LHCN-M2 (cell line): ENCODE results near the gene HDGFL1. TPM values are rescaled to one million over a fixed set of nuclear protein-coding genes. Genes with fewer than 3 reads are reported as not detected.

Source experiments
- DNase-seq: peaks from one replicate; pipeline ENCODE4 v3.0.0-alpha.2; 2012; ENCODE audit warnings: low read depth
- polyA plus RNA-seq: library from polyadenylated mRNA; unstranded; fragments of >200 nt; gene quantifications from one replicate; pipeline ENCODE4 v1.2.1, GENCODE V29; 2012; ENCODE audit warnings: missing spikeins
- total RNA-seq: library from RNA; depleted of rRNA; stranded (reverse); fragments of >200 nt; gene quantifications from 2 replicates; pipeline ENCODE4 v1.2.3, GENCODE V29; 2014; rRNA removed

Gene HDGFL1
- total RNA-seq: not detected in 2 replicates
- not detected for polyA plus RNA-seq

DNA sequence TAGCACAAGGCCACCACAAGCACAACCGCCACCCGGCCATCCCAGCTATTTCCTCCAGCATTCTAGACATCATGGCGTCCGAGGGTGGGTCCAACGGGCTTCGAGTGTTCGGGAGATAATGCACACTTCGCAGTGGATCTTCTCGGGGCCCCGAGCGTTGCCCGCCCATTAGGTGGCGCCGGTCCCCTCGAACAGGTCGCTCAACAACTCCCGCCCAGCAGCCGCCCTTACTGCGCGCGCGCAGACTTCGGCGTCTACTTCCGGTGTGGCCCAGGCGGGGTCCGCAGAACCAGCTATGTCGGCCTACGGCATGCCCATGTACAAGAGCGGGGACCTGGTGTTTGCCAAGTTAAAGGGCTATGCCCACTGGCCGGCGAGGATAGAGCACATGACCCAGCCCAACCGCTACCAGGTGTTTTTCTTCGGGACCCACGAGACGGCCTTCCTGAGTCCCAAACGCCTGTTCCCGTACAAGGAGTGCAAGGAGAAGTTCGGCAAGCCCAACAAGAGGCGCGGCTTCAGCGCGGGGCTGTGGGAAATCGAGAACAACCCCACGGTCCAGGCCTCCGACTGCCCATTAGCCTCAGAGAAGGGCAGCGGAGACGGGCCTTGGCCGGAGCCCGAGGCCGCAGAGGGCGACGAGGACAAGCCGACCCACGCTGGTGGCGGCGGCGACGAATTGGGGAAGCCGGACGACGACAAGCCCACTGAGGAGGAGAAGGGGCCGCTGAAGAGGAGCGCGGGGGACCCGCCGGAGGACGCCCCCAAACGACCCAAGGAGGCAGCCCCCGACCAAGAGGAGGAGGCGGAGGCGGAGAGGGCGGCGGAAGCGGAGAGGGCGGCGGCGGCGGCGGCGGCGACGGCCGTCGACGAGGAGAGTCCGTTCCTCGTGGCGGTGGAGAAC is at the start of gene HDGFL1:
HDGFL1 (plus strand) TSS at position 286 of the 904 bp plus-strand sequence; CDS start at position 296, 10 bp downstream.
- no peak for DNase-seq

DNA sequence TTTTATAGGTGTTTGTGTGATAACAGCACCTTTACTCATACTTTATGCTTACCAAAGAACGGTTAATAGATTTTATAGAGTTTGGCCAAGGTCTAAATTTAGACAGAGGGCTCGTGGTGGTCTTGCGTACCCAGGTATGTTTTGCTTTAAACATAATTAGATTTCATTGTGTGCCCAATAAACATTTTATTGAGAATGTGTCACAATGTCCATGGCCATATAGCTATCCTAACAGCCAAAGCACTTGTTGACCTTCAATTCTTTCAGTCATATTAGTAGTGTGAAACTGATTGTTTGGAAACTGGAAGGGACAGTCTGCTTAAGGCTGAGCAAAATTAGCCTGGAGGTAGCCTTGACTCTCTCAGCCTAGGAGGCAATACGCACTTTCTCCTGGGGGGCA is 48.3 kb upstream of the HDGFL1 start:
- DNase-seq: no peak

DNA sequence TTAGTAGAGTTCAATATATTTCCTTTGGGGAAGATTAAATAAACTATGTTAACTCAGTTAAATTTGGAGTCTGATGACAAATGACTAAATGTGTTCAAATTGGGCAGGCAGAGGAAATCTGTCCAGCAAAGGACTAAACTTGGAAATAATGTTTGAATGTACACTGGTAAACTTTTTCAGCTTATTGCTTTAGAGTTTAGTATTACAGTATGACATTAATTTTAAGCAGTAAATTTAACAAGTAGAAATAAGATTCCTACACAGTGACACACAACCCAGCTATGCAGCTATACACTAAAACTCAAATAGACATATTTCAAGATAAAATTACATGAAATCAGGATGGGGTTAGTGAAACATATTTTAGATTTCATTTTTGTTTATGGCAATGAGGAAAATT is 42.6 kb upstream of the HDGFL1 start:
- no peak for DNase-seq

DNA sequence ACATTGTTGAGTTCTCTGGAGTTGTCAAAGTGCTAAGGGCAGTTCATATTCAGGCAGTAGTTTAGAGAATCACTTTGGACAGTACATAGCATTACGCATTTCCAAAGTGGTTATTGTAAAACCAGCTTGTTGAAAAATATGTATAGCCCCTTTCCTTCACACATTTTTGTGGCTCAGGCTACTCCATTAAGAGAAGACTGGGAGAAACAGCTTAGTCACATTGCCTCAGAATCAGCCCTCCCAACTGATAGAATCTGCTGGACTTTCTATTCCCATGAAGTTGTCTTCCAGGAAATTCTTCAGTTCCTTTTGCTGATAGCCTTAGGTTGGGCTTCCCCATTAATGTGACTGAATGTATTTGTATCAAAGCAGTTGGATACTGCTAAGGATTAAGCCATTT is 39.5 kb upstream of the HDGFL1 start:
- no peak for DNase-seq

DNA sequence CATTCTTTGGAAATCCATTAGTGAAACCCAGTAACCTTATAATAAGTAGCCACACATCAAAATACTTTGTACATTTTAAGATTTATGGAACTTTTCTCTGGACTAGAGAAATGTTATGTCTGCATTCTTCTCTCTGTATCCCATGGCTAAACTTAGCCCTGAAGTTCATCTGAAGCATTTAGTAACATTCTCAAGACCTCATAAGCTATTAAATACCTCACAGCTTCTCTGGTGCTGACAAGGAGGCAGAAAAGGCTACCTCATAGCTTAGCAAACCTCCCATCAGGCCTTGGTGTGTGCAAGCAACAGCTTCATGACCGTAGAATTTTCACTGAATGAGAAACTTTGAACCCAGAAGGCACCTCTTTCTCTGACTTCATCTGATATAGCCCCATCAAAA is 38.9 kb upstream of the HDGFL1 start:
- DNase-seq: no peak

DNA sequence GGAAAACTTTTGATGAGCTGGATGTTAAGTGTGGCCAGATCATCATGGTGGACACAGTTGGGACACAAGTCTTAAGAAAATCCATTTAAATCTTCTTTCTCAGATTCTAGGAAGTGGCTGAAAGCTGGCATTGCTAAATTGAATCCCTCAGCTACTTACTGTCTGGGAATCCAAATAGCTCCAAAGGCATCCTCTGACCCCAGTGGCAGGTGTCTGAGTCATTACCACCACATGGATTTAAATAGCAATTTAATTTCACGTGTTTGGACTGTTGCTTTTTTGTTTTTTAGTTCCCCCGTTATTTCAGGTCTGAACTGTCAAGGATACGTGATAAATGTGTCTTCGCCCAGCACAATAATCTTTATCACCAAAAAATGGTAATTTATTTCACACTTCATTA is 33.2 kb upstream of the HDGFL1 start:
- DNase-seq: peak; percentile 4

DNA sequence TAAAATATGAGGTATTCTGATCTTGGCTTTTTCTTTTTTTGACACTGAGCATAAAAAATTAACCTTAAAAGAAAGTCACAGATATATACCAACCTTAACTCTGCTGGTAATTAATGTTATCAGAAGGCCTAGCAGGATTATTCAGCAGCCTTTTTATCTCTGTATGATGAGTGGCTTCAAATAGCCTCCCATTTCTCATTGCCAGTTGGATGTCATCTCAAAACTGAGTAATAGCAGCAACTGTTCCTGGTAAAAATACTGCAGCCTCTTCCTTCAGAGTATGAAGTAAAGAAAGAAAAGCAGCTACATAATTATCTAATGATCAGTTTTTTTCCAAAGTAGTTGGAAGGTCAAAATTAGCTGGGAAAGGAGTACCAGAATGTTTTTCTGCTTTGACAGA is 24.9 kb upstream of the HDGFL1 start:
- peak; percentile 49 for DNase-seq

DNA sequence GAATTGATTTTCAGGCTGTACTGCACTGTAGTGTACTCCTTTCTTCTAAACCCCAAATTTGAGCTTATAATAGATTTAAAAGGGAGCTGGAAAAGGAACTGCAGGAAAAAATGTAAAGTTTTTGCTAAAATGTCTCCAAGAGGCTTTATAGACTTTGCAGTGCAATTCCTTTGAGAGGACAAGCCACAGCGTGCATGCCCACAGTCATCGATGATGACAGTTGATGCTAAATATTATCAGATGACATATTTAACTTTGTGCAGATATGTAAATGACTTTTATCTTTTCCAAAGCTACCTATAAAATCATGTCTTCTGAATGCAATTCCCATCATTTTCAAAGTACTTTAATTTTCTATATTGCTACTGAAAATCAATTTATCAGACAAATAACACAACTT is 24.3 kb upstream of the HDGFL1 start:
- DNase-seq: no peak

DNA sequence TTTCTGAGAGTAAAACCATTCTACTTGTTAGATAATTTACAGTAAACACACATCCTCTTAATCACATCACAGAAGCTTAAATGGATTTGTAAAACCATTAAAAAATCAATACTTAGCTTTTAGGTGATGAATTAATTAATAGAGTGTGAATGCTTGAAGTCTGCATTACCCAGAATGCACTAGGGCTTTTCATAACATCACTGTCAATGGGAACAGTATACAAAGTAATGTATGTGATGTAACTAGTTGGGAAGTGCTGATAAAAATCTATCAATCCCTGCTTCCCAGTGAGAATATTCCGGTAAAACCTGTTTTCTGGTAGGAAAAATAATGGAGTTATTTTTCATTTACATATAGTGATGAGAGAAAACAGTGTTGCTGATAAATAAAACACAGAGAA is 23.1 kb upstream of the HDGFL1 start:
- DNase-seq: no peak

DNA sequence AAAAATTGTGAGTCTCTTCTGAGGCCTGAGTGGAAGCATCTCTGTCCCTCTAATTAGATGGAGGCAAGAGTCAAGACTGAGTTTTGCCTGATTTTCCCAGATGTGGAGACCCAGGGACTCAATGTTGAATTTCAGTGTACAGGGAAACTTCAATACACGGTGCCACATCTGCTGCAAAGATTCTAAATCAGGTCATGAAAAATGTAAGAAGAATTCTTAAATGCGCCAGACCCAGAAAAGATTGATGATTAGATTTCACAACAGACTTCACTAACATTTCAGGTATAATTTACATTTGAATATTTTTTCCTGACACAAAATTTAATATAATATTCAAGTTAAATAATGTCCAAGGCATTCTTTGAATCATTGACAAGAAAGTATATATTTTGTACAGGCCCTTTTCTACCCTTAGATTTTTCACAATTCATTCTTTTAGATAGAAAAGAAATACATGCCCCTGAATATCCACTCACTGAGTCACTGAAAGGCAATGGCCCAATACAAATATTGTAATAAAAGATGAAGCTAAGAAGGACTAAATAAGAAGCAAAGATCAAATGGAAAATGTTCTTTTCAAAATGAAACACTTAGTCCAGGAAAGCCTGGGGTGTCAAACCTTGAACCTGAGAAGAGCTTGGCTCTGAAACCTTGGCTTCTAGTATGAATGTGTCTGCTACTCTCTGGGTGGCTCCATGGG is 18.2 kb upstream of the HDGFL1 start:
- DNase-seq: no peak

DNA sequence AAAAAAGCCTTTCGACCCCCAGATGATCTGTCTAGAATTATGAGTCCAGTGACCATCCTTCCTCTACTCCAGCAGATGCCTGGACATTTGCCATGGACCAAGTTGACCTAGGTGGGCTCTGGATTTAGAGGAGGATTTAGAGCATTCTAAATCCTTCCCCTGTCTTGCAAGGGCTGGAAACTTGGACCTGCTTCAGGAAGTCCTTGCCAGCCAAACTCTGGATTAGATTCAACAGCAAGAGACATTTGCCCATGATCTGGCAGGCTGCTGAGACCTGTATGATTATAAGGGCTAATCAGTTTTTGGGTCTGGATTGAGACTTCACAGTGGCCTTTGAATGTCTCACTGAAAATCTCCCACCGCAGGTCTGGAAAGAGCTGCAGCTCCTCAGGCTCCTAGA is 13.1 kb upstream of the HDGFL1 start:
- no peak for DNase-seq

DNA sequence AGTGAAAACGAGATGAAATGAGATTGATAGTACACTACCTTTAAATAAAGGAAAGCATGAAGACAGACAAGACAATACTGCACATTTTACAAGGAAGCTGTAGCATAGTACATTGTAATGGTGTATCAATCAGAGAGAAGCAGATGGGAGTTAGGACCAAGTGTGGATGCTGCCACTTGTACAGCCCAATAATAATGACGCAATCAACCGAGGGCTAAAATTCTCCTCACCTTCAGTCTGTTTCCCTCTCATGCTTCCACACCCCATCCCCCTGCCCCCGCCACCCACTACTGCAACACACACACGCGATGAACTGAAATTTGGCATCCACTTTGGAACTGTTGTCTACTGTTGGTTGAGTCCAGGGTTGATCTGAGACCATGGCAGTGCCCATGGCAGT is 12.4 kb upstream of the HDGFL1 start:
- DNase-seq: no peak

DNA sequence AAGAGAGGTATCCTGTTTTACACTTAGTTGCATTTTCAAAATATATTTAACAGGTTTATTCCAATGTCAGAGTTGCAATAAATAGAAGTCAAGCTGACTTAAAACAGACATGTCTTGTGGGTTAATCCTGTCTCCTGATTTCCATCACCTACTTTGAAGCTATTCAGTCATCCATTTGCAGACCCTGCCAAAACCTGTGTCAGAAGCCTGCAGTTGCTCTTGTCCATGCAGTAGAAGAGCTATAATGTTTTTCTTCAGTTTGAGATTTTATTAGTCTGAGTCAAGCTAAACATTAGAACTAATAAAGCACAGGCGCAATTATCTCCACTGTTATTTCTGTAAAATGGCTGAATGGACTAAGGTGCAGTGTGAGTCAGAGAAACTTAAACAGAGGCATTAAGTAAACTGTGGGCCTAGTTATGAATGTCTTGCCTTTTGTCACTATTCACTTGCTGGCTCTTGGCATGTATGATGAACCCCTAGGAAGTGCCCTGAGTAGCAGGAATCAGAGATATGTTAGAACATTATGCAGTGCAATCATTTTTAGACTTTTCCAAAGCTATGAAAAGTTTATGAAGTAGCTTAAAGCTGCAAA is 11.0 kb upstream of the HDGFL1 start:
- no peak for DNase-seq

DNA sequence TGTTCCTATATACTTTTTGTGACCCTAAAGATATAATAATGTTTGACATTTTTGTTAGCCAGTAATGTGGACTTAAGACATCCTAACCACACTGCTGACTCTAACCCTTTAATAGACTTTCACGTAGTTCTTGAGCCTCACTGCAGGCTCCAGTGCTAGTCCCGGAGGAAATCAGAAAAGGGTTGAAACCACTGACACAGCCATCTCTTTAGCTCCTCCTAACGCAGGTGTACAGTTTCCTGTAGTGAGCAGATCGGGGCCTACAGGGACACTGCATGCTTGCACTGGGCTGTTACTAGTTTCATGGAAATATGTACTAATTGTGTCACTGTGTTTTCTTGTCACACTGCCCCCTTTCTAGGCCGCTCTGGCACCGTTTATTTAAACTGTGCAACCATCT is 512 bp upstream of the HDGFL1 start:
- no peak for DNase-seq

DNA sequence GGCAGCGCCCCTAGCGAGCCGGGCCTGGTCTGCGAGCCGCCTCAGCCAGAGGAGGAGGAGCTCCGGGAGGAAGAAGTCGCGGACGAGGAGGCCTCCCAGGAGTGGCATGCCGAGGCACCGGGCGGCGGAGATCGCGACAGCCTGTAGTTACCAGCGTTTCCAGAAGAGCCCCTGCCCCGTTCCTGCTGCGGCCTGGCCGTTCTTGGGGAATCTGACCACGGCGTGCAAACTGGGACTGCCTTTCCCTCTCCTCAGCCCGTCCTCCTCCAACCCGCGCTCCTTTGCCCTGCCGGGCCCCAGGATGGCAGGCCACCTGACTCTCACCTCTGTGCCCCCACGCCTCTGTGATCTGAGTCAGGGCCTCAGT is 802 bp downstream of the HDGFL1 start:
- no peak for DNase-seq

DNA sequence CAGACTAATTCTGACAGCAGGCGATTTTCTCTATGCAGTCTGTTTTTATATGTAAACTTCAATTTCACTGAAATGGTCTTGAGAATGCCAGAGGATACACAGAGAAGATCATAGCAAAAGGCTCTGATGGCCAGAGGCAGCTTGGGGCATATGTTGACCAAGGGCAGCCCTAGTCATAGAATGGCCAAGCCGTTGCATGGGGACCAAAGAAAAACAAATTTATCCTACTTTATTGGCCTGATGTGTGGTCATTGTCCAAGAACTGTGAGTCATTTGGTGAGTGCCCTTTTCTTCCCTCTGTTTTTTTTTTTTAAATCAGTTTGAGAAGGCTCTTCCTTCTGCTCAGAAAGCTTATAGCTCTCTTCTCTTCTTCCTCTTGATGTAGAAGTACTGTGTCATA is 5.8 kb downstream of the HDGFL1 start:
- DNase-seq: peak; percentile 67

DNA sequence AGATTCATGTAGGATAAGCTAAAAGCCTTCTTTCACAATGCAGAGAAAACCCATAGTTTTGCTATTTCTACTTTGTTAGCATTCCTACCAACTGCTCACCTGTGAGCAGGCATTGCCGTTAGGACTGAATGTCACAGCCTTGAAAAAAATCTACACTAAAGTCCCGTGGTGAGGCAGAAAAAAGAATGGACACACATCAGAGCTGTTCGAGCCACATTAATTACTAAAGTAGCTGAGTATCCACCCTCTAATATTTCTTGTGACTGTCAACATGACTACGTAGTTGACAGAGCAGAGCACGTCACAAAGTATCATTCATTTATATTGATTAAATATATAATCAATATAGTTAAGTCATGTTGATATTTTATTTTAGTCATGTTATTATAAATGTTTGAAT is 10.1 kb downstream of the HDGFL1 start:
- no peak for DNase-seq

DNA sequence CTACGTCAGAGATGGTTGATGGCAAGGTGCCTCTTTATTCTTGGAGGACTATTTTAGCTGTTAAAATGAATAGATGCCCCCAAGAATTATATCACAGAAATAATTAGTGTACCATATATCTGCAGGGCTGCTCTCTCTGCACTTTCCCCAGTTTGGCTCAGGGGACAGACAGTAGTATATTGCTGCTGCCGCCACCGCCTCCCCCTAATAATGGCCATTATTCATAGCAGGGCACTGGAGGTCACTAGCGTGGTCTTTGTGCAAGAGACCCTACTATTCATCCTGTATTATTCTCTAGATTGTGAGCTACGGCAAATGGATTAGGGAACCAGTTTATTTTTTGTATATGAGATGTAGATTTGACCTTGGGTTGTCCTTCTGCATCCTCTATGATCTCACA is 11.0 kb downstream of the HDGFL1 start:
- DNase-seq: no peak

DNA sequence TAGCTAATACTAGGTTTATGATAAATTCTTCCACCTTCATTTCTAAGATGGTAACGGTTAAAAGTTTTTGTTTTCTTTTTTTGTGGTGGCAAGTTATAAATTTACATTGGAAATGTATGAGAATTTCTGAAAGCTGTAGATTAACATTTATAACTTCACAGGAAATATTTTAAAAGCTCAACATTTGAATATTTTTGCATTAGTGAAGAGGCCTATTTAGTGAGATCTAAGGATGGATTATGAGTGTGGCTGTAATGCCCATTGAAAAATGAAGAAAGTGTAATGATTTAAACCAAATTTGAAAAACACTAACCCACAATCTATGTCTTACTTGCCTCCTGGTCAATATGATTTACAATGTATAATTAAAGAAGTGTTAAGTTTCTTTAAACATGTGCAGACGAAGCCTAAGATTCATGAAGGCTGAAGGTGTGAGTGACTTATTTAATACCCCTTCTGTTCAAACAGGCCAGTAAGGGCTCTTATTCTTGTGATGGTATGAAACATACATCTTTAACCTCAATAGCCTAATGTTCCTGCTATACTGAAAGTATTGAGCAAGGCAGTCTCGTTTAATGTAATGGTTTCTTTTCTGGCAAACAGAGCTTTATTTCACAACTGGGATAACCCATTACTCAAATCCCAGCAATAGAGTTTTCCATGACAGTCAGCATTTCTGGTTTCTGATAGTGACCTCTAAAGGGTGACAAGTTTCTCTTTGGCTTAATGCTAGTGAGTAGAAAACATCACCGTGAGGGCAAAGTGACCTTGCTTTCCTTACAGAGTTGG is 13.2 kb downstream of the HDGFL1 start:
- no peak for DNase-seq

DNA sequence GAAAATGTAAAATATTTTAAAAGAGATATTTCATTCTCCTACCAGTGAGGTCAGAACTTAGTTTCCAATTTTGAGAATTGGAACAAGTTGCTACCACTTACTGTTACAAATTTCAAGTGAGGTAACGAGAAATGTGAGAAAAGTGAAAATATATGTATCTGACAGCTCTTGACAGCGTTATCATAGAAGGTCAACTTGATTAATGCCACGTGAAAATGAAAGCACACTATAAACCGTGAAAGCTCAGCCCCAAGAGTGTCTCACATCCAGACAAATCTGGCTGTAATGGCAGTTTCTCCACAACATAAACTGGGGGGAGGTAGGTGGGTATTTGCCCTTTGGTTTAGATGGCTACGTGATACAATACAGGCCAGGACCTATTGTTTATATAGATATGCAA is 13.9 kb downstream of the HDGFL1 start:
- DNase-seq: no peak

DNA sequence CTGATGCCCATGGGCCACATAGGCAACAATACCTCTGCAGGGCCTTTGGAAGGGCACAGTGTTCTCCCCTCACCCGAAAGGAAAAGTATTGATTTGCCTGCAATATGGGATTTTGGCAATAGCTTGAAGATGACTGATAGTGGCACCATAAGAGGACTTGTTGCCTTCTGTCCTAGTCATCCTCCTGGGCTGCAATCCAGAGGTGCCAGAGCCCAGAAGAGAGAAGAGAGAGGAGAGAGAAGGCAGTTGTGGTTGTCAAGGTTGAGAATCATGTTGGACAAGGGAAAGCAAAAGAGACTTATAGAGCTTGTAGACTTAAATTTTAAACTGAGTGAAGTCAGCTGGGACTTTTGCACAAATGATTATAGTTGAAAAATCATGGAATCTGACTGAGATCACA is 14.6 kb downstream of the HDGFL1 start:
- no peak for DNase-seq

DNA sequence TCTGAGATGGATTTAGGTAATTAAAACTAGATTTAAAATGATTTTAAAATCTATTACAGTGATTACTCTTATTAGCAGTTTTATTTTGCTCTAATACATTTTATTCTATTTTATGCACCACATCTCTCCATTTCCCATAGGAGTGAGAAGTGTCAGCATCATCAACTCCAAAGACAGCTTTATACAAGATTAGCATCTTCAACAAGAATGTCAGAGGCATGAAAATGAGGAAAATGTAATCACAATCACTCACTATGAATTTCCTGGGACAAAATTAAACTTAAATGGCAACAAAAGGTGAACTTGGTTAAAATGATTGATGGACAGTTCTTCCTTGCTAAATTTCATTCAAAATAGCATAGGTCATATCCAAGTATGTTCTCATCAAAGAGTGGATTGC is 19.8 kb downstream of the HDGFL1 start:
- no peak for DNase-seq
